GM18526 (cell line): ENCODE measurements around the gene MKNK2.
A peak's percentile ranks its signal among the peaks of the same experiment; 100 is the strongest.

ENCODE experiments used
- POLR2A ChIP-seq: IDR thresholded peaks from 3 replicates; pipeline ENCODE4 v1.6.1; 2011; ENCODE audit not compliant: insufficient read length; ENCODE audit errors: extremely low read depth

MKNK2 gene

DNA sequence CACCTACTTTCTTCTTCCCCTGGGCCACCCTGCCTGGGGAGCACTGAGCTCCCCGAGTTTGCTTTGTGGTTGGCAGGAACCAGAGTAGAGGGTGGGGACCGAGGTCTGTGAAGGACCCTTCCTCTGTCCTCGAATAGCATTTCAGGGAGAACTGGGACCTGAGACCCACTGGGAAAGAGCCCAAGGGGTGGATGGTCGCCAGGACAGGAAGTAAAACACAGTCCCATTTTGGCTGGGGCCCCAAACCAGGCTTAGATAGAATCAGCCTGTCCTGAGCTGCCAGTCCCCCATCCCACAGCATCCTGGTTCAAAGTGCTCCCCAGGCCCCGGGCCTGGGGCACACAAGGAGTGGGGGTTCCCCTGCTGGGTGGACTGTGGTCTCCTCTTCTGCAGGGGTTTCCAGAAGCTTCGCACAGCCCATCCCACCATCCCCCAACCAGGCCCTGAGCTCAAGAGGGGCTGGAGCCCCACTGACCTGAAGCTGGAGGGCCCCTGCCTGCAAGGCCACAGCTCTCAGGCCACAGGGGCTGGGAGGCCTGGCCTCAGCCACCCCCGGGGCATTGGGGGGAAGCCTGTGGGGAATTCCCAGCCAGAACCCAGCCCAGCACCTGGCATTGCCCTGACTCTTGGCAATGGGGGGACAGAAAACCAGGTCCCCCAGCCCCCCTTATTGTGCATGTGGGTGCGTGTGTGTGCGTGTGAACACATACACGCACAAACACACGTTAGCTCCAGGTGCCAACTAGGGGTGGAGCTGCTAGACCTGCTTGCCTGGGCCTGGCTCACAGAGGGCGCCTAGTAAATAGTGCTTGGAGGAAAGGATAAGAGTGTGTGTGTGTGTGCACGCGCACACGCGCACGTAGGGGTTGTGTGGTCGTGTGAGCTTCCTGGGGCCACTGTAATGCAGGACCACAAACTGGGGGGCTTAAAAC, 995 bp upstream of the MKNK2 start:
- TF ChIP-seq POLR2A: peak; percentile 8

DNA sequence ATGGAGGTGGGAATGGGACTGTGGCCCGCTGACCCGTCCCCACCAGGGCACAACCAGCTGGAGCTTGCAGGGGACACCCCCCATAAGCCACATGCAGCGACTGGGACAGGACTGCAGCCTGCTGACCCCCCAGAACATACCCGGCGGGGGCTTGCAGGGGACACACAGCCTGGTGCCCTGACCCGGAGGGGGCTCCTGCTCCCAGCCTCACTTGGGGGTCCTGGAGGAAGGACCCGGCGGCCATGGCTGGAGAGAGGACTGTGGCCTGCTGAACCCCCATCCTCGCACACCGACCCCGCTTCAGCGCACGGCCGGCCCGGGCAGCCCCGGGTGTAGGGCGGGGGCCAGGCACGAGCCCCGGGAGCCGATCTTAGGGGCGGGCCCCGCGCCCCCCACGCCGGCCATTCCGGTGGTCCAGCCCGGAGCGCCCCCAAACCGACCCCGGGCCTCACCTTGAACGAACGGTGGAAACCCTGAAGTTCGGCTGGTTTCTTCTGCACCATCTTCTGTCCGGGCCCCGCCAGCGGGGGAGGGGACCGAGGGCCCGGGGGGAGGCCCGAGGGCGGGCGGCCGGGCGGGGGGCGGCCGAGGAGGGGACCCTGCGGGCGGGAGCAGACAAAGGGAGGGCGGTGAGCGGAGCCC, 574 bp downstream of the MKNK2 start:
- peak; percentile 29 for TF ChIP-seq POLR2A

- peak; percentile 53 for TF ChIP-seq POLR2A
Measured at GRCh38 chr19:2049741-2050348, 1.2 kb downstream of the MKNK2 start.

DNA sequence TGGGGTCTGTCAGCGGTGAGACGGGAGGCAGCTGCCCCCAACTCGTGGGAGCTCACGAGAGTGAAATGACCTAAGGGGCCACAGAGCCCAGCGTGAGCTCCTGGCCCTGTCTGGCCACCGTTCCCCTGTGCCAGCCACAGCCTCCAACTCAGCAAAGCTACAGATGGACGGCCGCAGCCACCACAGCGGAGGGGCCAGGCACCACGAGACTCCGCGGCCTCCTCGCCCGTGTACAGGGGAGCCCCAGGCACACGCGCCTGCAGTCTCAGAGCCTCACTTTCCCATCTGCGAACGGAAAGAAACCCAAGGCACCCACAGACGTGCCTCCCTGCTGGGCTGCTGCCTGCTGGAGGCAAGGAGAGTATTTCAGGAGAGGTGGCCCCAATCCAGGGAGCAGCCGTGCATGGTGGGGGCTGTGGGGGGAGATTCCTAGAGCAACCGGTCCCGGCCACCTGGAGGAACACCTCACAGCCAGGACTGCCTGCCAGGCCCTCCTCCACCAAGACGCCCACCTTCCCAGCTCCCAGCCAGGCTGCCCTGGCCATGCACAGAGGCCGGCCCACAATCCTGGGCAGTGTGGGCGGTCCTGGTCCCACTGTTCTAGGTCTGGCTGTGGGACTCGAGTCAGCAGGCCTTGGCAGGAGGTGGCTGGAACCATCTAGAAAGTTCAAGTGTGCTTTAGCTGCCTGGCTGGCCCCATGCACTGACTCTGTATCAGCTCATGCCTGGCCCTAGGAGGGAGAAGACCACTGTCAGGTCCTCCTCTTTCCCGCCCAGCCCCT, 1.9 kb downstream of the MKNK2 start:
- no peak for TF ChIP-seq POLR2A

DNA sequence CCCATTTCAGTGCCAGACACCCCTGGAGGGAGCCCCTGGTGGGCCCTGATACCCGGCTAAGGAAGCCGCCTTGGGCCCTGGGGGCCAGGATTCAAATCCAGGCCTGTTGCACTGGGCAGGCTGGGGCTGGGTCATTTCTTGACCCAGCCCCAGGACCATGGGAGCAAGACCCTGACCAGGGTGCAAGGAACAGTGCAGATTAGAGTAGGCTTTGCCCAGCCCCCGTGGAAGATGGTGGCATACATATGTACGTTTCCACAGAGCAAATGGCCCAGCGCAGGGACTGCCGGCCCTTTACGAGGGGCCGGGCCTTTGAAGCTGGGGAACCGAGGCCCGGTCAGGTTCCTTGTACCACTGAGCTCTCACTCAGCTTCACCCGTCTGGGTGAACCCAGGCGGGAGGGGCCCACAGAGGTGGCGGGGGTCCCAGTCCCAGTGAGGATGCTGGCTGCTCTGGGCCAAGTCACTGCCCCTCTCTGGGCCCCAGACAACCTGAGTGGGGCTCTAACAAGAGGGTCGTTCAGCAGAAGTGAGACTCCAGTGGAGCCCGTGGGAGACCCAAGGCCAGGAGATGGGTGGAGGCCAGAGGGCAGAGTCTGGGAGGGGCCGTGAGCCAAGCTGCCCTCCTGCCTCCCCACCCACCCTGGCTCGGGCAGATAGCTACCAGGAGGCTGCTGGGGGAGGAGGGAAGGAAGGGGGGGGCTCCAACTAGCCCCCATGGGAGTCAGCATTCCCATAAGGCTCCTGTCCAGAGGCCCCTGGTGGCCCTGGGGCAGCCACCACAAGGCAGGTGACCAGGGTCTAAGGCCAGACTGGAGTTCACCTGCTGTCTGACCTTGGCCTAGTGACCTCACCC, 2.7 kb downstream of the MKNK2 start:
- no peak for TF ChIP-seq POLR2A

DNA sequence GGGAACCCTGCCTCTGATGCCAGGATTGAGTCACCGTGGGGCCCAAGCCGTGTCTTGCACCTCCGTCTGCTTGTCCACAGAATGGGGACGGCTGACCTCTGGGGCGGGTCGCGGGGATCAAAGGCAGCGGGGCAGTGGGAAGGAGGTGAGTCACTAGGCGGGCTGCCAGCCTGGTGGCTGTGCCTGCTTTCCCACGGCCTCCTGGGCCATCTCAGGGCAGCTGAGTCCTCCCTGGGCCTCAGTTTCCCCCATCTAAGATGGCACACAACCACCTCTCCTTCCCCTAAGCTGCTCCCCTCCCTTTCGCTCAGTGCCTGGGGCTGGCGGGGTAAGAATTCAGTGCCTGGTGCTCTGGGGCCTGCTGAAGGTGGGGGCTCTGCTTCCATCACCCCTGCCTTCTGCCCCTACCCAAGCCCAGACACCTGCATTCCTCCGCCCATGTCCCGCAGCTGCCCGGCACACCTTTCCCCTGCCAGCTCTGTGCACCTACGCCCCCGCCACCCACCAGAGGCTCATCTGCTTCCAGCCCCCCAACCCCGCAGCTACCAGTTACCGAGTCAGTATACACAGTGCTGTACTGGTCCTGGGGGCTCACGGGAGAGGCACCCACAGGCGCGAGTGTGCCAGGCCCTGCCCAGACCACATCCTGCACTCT, 3.5 kb downstream of the MKNK2 start:
- peak; percentile 40 for TF ChIP-seq POLR2A

GRCh38 chr19:2047076-2047448, 4.0 kb downstream of the MKNK2 start:
- no peak for TF ChIP-seq POLR2A

- TF ChIP-seq POLR2A: no peak
Measured at GRCh38 chr19:2046046-2046907, 4.8 kb downstream of the MKNK2 start.

- TF ChIP-seq POLR2A: no peak
Measured at GRCh38 chr19:2045501-2046045, 5.5 kb downstream of the MKNK2 start.

DNA sequence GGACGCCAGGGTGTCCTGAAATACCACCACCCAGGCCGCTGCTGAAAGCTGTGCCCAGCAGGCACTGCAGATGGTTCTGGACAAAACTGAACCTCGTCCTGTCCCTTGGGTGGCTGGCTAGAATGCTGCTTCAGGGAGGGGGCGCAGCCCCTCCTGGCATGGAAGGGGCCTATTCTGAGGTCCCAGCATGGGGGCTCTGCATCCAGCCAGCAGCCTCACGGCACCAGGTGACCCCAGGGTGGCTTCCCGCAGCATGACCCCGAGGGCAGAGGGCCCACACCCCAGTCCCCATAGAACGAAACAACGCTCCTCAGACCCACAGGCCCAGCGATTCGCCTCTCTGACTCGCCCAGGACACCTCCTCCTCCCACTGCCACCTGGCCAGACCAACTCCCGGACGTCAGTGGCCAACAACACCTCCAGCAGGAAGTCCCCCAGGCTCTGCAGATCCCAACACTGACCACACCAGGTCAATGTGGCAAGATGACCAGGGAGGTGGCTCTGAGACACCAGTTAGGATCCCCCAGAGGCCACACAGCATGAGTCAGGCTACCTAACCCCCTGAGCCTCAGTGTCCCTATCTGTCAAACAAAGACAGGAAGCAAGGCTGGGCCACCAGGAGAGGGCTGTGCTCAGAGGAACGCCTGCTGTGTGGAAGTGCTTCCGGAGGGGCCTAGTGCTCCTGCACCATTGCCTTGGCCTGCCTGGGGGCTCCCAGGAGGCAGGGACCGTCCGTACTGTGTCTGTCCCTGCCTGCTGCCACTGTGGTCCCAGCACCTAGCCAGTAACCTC, 6.1 kb downstream of the MKNK2 start:
- peak; percentile 19 for TF ChIP-seq POLR2A

- TF ChIP-seq POLR2A: peak; percentile 21
Measured at GRCh38 chr19:2043961-2044708, 6.9 kb downstream of the MKNK2 start.
